SK-N-SH (cell line): ENCODE measurements around the gene CEACAM5. TPM values are rescaled to one million over a fixed set of nuclear protein-coding genes. Genes with fewer than 3 reads are reported as not detected.

ENCODE experiments used
- CTCF ChIA-PET: fragments of 300-600, 350-600 bp; formaldehyde crosslinking; extraction: SDS; loops from one replicate; lab custom pipeline; 2021; lab: Yijun Ruan, JAX
- POLR2A ChIA-PET: fragments of 350-600 bp; sonication (Branson Sonifier 250); formaldehyde crosslinking; extraction: SDS; loops from one replicate; lab custom pipeline; 2020; ENCODE audit warnings: antibody characterized with exemption, inconsistent platforms; lab: Yijun Ruan, JAX
- DNase-seq: peaks from one replicate; pipeline ENCODE4 v3.0.0; 2012
- H2AFZ ChIP-seq: fragments of 200-600 bp; sonication (generic); 2 replicates; pipeline ENCODE4 v1.8.1; 2016; ENCODE audit warnings: antibody characterized with exemption, mild to moderate bottlenecking, low read depth
- H3F3A ChIP-seq: fragments of 200-600 bp; sonication (generic); replicated peaks from 2 replicates; pipeline ENCODE3; 2016; ENCODE audit warnings: antibody characterized with exemption, mild to moderate bottlenecking; ENCODE audit not compliant: insufficient read depth
- H3K27ac ChIP-seq, 2 experiments: fragments of 200-500 bp in 1 of 2; fragments of 200-600 bp in 1 of 2; sonication (Bioruptor generic) in 1 of 2; sonication (generic), shearing (Covaris generic) in 1 of 2; 2 replicates each; pipeline versions ENCODE4 v1.5.1 to v1.6.1; 2014 to 2016; ENCODE audit warnings: low read depth in 2 of 2, inconsistent platforms in 1 of 2, low read length in 1 of 2, mild to moderate bottlenecking in 1 of 2, mixed read lengths in 1 of 2
- H3K27me3 ChIP-seq: fragments of 200-600 bp; sonication (generic), shearing (Covaris generic); 2 replicates; pipeline ENCODE4 v1.6.1; 2016; ENCODE audit warnings: mixed run types; ENCODE audit not compliant: insufficient read depth
- H3K36me3 ChIP-seq, 2 experiments: fragments of 200-500 bp in 1 of 2; fragments of 200-600 bp in 1 of 2; sonication (Bioruptor generic) in 1 of 2; sonication (generic) in 1 of 2; replicated peaks in 1 of 2; 2 replicates each; pipeline versions ENCODE3 to v1.5.1; 2014 to 2016; ENCODE audit warnings: low read length in 1 of 2, mild to moderate bottlenecking in 1 of 2; ENCODE audit not compliant: insufficient read depth in 2 of 2, control insufficient read depth in 1 of 2
- H3K4me1 ChIP-seq, 2 experiments: fragments of 200-500 bp in 1 of 2; fragments of 200-600 bp in 1 of 2; sonication (Bioruptor generic) in 1 of 2; sonication (generic), shearing (Covaris generic) in 1 of 2; 2 replicates each; pipeline versions ENCODE4 v1.5.1 to v1.6.1; 2014 to 2016; ENCODE audit warnings: low read depth in 1 of 2, low read length in 1 of 2, mixed run types in 1 of 2; ENCODE audit not compliant: insufficient read depth in 2 of 2, control insufficient read depth in 1 of 2
- H3K4me2 ChIP-seq: fragments of 200-600 bp; sonication (generic), shearing (Covaris generic); 2 replicates; pipeline ENCODE4 v1.6.1; 2017; ENCODE audit warnings: mixed run types
- H3K4me3 ChIP-seq, 2 experiments: fragments of 200-500 bp in 1 of 2; fragments of 200-600 bp in 1 of 2; sonication (Bioruptor generic) in 1 of 2; sonication (generic), shearing (Covaris generic) in 1 of 2; 2 replicates each; pipeline versions ENCODE4 v1.5.1 to v1.8.1; 2014 to 2016; ENCODE audit warnings: low read depth in 2 of 2, inconsistent platforms in 1 of 2, low read length in 1 of 2, mild to moderate bottlenecking in 1 of 2, mixed read lengths in 1 of 2, moderate library complexity in 1 of 2
- H3K79me2 ChIP-seq: fragments of 200-600 bp; sonication (generic); 2 replicates; pipeline ENCODE4 v1.8.1; 2017; ENCODE audit warnings: mild to moderate bottlenecking; ENCODE audit not compliant: insufficient read depth
- H3K9ac ChIP-seq: fragments of 200-600 bp; sonication (generic); 2 replicates; pipeline ENCODE4 v1.6.1; 2017; ENCODE audit warnings: mixed run types
- H3K9me2 ChIP-seq: fragments of 200-600 bp; sonication (generic); 2 replicates; pipeline ENCODE4 v1.6.1; 2017; ENCODE audit warnings: mixed run types
- H3K9me3 ChIP-seq: fragments of 200-600 bp; sonication (generic); 2 replicates; pipeline ENCODE4 v1.6.1; 2017; ENCODE audit warnings: mixed run types, mild to moderate bottlenecking, moderate library complexity
- H4K20me1 ChIP-seq: fragments of 200-600 bp; sonication (generic); 2 replicates; pipeline ENCODE4 v1.6.1; 2017; ENCODE audit warnings: mild to moderate bottlenecking, mixed run types; ENCODE audit not compliant: insufficient read depth
- EP300 ChIP-seq, 2 experiments: IDR thresholded peaks; 2 replicates each; pipeline versions ENCODE4 v1.4.0 to v1.6.1; 2012; ENCODE audit warnings: borderline replicate concordance in 1 of 2, low read depth in 1 of 2, low read length in 1 of 2
- EZH2phosphoT487 ChIP-seq: fragments of 200-600 bp; sonication (generic); IDR thresholded peaks from 2 replicates; pipeline ENCODE4 v1.6.1; 2017; ENCODE audit warnings: low read depth, mixed run types, mild to moderate bottlenecking, antibody characterized with exemption, moderate library complexity, borderline replicate concordance
- FOXJ3 ChIP-seq: sonication (generic); formaldehyde crosslinking; IDR thresholded peaks from 2 replicates; pipeline ENCODE4 v1.5.1; 2020; ENCODE audit warnings: mild to moderate bottlenecking, missing genetic modification reagents
- GABPA ChIP-seq: IDR thresholded peaks from 2 replicates; pipeline ENCODE4 v1.4.0; 2012; ENCODE audit warnings: low read depth, mild to moderate bottlenecking
- GATA2 ChIP-seq: sonication (generic); formaldehyde crosslinking; IDR thresholded peaks from 2 replicates; pipeline ENCODE4 v1.5.0; 2020; ENCODE audit warnings: mild to moderate bottlenecking, missing genetic modification reagents
- IRF3 ChIP-seq: fragments of 150-350 bp; IDR thresholded peaks from 2 replicates; pipeline ENCODE4 v1.6.1; 2016; ENCODE audit warnings: mild to moderate bottlenecking, low read depth, low read length
- MEF2A ChIP-seq: IDR thresholded peaks from 2 replicates; pipeline ENCODE4 v1.4.0; 2012; ENCODE audit warnings: low read depth, borderline replicate concordance
- NRF1 ChIP-seq: IDR thresholded peaks from 2 replicates; pipeline ENCODE4 v1.6.1; 2012; ENCODE audit warnings: low read depth, mild to moderate bottlenecking, low read length
- POLR2AphosphoS5 ChIP-seq: IDR thresholded peaks from 2 replicates; pipeline ENCODE4 v1.6.1; 2012; ENCODE audit warnings: low read depth, low read length
- RAD21 ChIP-seq: IDR thresholded peaks from 2 replicates; pipeline ENCODE4 v1.6.1; 2012; ENCODE audit warnings: mild to moderate bottlenecking, low read length
- REST ChIP-seq: IDR thresholded peaks from 2 replicates; pipeline ENCODE4 v1.6.1; 2012; ENCODE audit warnings: mild to moderate bottlenecking, low read depth, low read length, moderate library complexity
- RFX5 ChIP-seq: IDR thresholded peaks from 2 replicates; pipeline ENCODE4 v1.6.1; 2012; ENCODE audit warnings: mild to moderate bottlenecking, improper control_type of control experiment, low read length
- RXRA ChIP-seq: IDR thresholded peaks from 2 replicates; pipeline ENCODE4 v1.4.0; 2012; ENCODE audit warnings: low read depth, mild to moderate bottlenecking, borderline replicate concordance
- SIN3A ChIP-seq: IDR thresholded peaks from 2 replicates; pipeline ENCODE4 v1.6.1; 2012; ENCODE audit warnings: low read depth, mild to moderate bottlenecking, low read length, moderate library complexity, borderline replicate concordance
- TCF12 ChIP-seq: IDR thresholded peaks from 2 replicates; pipeline ENCODE4 v1.4.0; 2012
- TEAD4 ChIP-seq: IDR thresholded peaks from 2 replicates; pipeline ENCODE4 v1.4.0; 2012; ENCODE audit warnings: mild to moderate bottlenecking, borderline replicate concordance; ENCODE audit not compliant: insufficient read depth
- WGBS: methylation state at CpG from one replicate; pipeline ENCODE4 v1.1.6; 2017; ENCODE audit warnings: low lambda C conversion rate; 5-methylcytosine and 5-hydroxymethylcytosine counted together
- polyA plus RNA-seq, 3 experiments: library from polyadenylated mRNA; depleted of rRNA; stranded (reverse); fragments of >200 nt; gene quantifications; 2 replicates each; pipeline ENCODE4 v1.2.3, GENCODE V29; 2012
- TF ChIP-seq, protein P1 (sequence below): IDR thresholded peaks from 2 replicates; pipeline ENCODE4 v1.4.0; 2012; ENCODE audit warnings: low read depth
- TF ChIP-seq, protein P2 (sequence below): IDR thresholded peaks from 2 replicates; pipeline ENCODE4 v1.4.0; 2012; ENCODE audit warnings: low read depth, borderline replicate concordance

CEACAM5 gene
- polyA plus RNA-seq, 1 of the 3 experiments (the other 2 are of a cell fraction), result not detected

DNA sequence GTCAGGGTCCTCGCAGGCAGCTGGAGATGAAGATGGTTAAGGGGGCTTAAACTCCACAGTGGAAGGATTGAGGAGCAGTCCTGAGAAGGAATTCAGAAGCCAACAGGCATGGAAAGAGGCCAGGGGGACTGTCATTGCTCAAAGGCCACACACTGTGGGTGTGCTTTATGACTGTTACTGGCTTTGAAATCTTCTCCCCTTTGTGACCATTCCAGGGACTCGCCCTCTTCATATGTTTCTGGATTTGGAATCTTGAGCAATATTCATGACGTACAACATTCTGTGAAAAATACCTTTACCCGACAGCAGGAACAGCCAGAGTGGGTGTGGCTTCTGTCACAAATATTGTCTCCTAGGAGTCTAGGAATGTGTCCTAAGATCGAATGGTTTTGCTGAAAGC is 36.9 kb upstream of the CEACAM5 start:
- POLR2A ChIA-PET, result interaction anchor here (1.1 kb wide), 1 partner anchor 13 kb away, joined by 3 read pairs; no protein-coding TSS in a partner anchor
- WGBS, result 1% methylated on average over 5 of the region's 5 CpGs
- CTCF ChIA-PET, result no interaction called here

GRCh38 chr19:41682437-41682836 is 26.0 kb upstream of the CEACAM5 start:
- 2% methylated on average over 5 of the region's 6 CpGs for WGBS
- no peak overlapping the region for H3K9ac ChIP-seq
- H4K20me1 ChIP-seq, result no peaks in the 10 kb centered on the region
- 0 out of 2 replicates have a peak, but pooled peaks cover 4% of the 10 kb centered on the region for H3K27me3 ChIP-seq
- no peak overlapping the region for H3K27ac ChIP-seq
- TF ChIP-seq EP300 (IDR thresholded peaks at IDR 0.05; ENCODE audit: borderline replicate concordance in 1 of 2, low read depth in 1 of 2, low read length in 1 of 2) (no peak), RFX5 (no peak), NRF1 (no peak), GABPA (no peak), FOXJ3 (CRISPR knock-in tag) (no peak), REST (no peak), POLR2AphosphoS5 (no peak), MEF2A (no peak), SIN3A (no peak), TCF12 (no peak), IRF3 (no peak), RAD21 (no peak), TEAD4 (no peak), RXRA (no peak), EZH2phosphoT487 (no peak), GATA2 (CRISPR knock-in tag) (no peak)
- TF ChIP-seq, protein P1, sequence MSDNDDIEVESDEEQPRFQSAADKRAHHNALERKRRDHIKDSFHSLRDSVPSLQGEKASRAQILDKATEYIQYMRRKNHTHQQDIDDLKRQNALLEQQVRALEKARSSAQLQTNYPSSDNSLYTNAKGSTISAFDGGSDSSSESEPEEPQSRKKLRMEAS, result no peak
- TF ChIP-seq, protein P2, sequence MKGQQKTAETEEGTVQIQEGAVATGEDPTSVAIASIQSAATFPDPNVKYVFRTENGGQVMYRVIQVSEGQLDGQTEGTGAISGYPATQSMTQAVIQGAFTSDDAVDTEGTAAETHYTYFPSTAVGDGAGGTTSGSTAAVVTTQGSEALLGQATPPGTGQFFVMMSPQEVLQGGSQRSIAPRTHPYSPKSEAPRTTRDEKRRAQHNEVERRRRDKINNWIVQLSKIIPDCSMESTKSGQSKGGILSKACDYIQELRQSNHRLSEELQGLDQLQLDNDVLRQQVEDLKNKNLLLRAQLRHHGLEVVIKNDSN, result no peak
- H2AFZ ChIP-seq, result no peak overlapping the region
- H3K9me3 ChIP-seq, result no peaks in the 10 kb centered on the region
- POLR2A ChIA-PET, result no interaction called here
- H3K9me2 ChIP-seq, result no peaks in the 10 kb centered on the region
- no peaks in the 10 kb centered on the region for H3K79me2 ChIP-seq
- DNase-seq, result no peak
- CTCF ChIA-PET, result interaction anchor here (0.8 to 1.7 kb wide), 4 partner anchors 9 to 71 kb away, joined by 3 to 7 read pairs (median 4); no protein-coding TSS in a partner anchor
- H3F3A ChIP-seq, result no peaks in the 10 kb centered on the region
- H3K36me3 ChIP-seq, result no peaks in the 10 kb centered on the region
- H3K4me2 ChIP-seq, result no peak overlapping the region
- H3K4me1 ChIP-seq, result no peaks in the 10 kb centered on the region
- no peak overlapping the region for H3K4me3 ChIP-seq

More for the DNA sequence above, 36.9 kb upstream of the CEACAM5 start:
- Histone ChIP-seq H3K9me3 (no peaks in the 10 kb centered on the region), H3K9ac (no peak overlapping the region), H3K4me2 (no peak overlapping the region), H3K27ac (no peak overlapping the region), H3K4me1 (no peaks in the 10 kb centered on the region), H3K36me3 (no peaks in the 10 kb centered on the region), H3K79me2 (no peaks in the 10 kb centered on the region), H2AFZ (no peak overlapping the region), H3K4me3 (no peak overlapping the region), H3K9me2 (no peaks in the 10 kb centered on the region), H3F3A (no peaks in the 10 kb centered on the region), H4K20me1 (no peaks in the 10 kb centered on the region), H3K27me3 (no peaks in the 10 kb centered on the region)
- DNase-seq, result no peak
- TF ChIP-seq RAD21 (no peak), TCF12 (no peak)
